ENCODE measurements around the gene ATP9B. TPM values are rescaled to one million over a fixed set of nuclear protein-coding genes. Genes with fewer than 3 reads are reported as not detected.

The ATP9B gene
- total RNA-seq, 1 experiment from 2014 or later = 44.4 TPM

DNA sequence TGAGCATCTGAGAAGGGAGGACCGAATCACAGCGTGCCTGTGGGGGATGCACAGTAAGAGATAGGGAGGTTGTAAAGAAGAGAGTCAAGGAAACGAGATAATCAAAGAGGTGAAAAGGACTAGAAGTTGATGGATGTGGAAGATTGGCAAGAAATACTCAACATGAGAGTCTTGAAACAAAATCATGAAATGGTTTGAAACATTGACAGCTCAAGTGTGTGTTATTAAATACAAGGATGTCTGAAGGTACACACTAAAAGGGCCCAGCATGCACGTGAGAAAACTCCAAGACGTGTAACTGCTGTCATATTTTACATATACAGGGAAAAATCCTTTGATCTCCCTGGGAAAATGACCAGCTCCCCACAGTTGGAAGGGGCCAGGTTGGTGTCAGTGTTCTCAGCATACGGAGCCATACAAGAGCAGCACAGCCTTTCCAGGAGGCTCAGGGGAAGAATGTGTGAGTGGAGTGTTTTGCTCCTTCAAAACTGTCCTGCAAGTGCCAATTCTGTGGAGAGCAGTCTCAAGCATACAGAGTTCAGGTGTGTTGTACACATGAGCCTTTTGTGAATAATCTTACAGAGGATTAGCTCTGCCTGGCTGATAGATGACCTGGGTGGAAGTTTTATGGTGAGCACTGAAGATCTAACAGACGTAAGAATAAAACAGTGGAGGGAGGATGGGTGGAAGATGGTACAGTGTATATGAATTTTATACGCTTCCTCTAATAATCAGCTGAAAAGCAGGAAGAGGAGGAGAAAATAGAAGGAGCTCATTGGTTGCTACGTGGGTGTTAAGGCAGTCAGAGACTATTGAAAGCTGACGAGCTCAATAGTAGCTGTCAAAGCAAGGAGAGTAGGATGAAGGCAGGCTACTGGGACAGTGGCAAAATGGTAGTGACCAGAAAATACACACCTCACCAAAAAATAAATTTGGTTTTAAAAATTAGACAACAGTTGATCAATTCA lies 126.8 kb downstream of the ATP9B start:
- ChIA-PET POLR2A (no interaction called here), CTCF (no interaction called here)
- DNase-seq (ENCODE audit: low read depth, low spot score) = no peak
- H3K27ac ChIP-seq (ENCODE audit: low read length) = no peak overlapping the region
- H3K4me3 ChIP-seq (ENCODE audit: low read depth in 2 of 2, low read length in 2 of 2) = no peak overlapping the region
- in situ Hi-C loops (cut with HindIII; ENCODE audit: low pct_unique_long_range_greater_than_20kb, low sequenced_read_pairs) = no loop called here
- no peaks in the 10 kb centered on the region for H3K27me3 ChIP-seq (ENCODE audit: control insufficient read depth, insufficient read depth, low read length)
- H3K9me3 ChIP-seq (ENCODE audit: control insufficient read depth, insufficient read depth, low read depth, low read length) = no peaks in the 10 kb centered on the region
- TF ChIP-seq POLR2AphosphoS5 (IDR thresholded peaks at IDR 0.05; ENCODE audit: low read depth, low read length) (no peak), TCF7L2 (IDR thresholded peaks at IDR 0.05; ENCODE audit: low read depth, low read length) (no peak), SIN3A (IDR thresholded peaks at IDR 0.05; ENCODE audit: borderline replicate concordance, insufficient read depth, low read depth, low read length) (no peak)
- TF ChIP-seq, protein P1, sequence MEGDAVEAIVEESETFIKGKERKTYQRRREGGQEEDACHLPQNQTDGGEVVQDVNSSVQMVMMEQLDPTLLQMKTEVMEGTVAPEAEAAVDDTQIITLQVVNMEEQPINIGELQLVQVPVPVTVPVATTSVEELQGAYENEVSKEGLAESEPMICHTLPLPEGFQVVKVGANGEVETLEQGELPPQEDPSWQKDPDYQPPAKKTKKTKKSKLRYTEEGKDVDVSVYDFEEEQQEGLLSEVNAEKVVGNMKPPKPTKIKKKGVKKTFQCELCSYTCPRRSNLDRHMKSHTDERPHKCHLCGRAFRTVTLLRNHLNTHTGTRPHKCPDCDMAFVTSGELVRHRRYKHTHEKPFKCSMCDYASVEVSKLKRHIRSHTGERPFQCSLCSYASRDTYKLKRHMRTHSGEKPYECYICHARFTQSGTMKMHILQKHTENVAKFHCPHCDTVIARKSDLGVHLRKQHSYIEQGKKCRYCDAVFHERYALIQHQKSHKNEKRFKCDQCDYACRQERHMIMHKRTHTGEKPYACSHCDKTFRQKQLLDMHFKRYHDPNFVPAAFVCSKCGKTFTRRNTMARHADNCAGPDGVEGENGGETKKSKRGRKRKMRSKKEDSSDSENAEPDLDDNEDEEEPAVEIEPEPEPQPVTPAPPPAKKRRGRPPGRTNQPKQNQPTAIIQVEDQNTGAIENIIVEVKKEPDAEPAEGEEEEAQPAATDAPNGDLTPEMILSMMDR (IDR thresholded peaks at IDR 0.05) = no peak
- TF ChIP-seq, protein P2, sequence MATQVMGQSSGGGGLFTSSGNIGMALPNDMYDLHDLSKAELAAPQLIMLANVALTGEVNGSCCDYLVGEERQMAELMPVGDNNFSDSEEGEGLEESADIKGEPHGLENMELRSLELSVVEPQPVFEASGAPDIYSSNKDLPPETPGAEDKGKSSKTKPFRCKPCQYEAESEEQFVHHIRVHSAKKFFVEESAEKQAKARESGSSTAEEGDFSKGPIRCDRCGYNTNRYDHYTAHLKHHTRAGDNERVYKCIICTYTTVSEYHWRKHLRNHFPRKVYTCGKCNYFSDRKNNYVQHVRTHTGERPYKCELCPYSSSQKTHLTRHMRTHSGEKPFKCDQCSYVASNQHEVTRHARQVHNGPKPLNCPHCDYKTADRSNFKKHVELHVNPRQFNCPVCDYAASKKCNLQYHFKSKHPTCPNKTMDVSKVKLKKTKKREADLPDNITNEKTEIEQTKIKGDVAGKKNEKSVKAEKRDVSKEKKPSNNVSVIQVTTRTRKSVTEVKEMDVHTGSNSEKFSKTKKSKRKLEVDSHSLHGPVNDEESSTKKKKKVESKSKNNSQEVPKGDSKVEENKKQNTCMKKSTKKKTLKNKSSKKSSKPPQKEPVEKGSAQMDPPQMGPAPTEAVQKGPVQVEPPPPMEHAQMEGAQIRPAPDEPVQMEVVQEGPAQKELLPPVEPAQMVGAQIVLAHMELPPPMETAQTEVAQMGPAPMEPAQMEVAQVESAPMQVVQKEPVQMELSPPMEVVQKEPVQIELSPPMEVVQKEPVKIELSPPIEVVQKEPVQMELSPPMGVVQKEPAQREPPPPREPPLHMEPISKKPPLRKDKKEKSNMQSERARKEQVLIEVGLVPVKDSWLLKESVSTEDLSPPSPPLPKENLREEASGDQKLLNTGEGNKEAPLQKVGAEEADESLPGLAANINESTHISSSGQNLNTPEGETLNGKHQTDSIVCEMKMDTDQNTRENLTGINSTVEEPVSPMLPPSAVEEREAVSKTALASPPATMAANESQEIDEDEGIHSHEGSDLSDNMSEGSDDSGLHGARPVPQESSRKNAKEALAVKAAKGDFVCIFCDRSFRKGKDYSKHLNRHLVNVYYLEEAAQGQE (IDR thresholded peaks at IDR 0.05; ENCODE audit: insufficient read depth in 1 of 2, low read depth in 2 of 2, low read length in 1 of 2) = no peak
- BruUV-seq (replicated peaks) = TSS peak; percentile 27
- no peaks in the 10 kb centered on the region; the same call in 1 of the 2 replicates for H3K36me3 ChIP-seq (ENCODE audit: control insufficient read depth, insufficient read depth, low read length)
- intact Hi-C loops (cut with micrococcal nuclease; ENCODE audit: unreplicated experiment) = no loop called here
- no peaks in the 10 kb centered on the region for H3K4me1 ChIP-seq (ENCODE audit: control insufficient read depth, insufficient read depth, low read length)
- no peak for ATAC-seq

DNA sequence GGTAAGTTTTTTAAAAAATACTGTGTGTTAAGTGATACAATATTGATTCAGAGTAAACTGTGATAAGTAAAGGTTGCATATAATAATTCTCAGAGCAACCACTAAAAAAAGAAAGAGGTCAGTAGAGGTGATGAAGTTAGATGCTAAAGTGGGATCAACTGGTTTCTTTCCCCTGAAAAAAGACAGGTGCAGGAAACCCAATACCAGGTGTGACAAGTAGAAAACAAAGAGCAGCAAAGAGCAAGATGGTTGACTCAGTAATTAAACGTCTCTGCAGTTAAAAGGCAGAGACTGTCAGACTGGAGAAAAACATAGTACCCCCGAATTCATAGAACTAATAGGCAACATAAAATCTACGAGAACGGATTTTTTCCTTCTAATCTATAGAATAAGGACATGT lies 128.3 kb downstream of the ATP9B start:
- Histone ChIP-seq H3K4me3 (ENCODE audit: low read depth in 2 of 2, low read length in 2 of 2) (no peak overlapping the region), H3K27me3 (ENCODE audit: control insufficient read depth, insufficient read depth, low read length) (no peaks in the 10 kb centered on the region), H3K27ac (ENCODE audit: low read length) (no peak overlapping the region), H3K36me3 (ENCODE audit: control insufficient read depth, insufficient read depth, low read length) (no peaks in the 10 kb centered on the region; the same call in 1 of the 2 replicates), H3K9me3 (ENCODE audit: control insufficient read depth, insufficient read depth, low read depth, low read length) (no peaks in the 10 kb centered on the region), H3K4me1 (ENCODE audit: control insufficient read depth, insufficient read depth, low read length) (no peaks in the 10 kb centered on the region)
- BruUV-seq (replicated peaks) = no TSS peak
- no peak for TF ChIP-seq SIN3A (IDR thresholded peaks at IDR 0.05; ENCODE audit: borderline replicate concordance, insufficient read depth, low read depth, low read length)
- no peak for TF ChIP-seq TCF7L2 (IDR thresholded peaks at IDR 0.05; ENCODE audit: low read depth, low read length)
- TF ChIP-seq, protein P2 (IDR thresholded peaks at IDR 0.05; ENCODE audit: insufficient read depth in 1 of 2, low read depth in 2 of 2, low read length in 1 of 2) = no peak
- TF ChIP-seq POLR2AphosphoS5 (IDR thresholded peaks at IDR 0.05; ENCODE audit: low read depth, low read length) = no peak
- TF ChIP-seq, protein P1 (IDR thresholded peaks at IDR 0.05) = no peak
- ATAC-seq (no peak), DNase-seq (ENCODE audit: low read depth, low spot score) (no peak)
- ChIA-PET CTCF (no interaction called here), POLR2A (no interaction called here)
- intact Hi-C loops (cut with micrococcal nuclease; ENCODE audit: unreplicated experiment) (no loop called here), in situ Hi-C loops (cut with HindIII; ENCODE audit: low pct_unique_long_range_greater_than_20kb, low sequenced_read_pairs) (no loop called here)

Measured in Panc1 (cell line).